Measurements from ENCODE around the gene SLC28A2.
A peak's percentile ranks its signal among the peaks of the same experiment; 100 is the strongest.

Gene SLC28A2

GRCh38 chr15:45326741-45327140 is 74.7 kb downstream of the SLC28A2 start:
- DNase-seq: peak in 1 of 2 experiments; percentile 1
